ENCODE results near the gene TCOF1.
A peak's percentile ranks its signal among the peaks of the same experiment; 100 is the strongest.

The TCOF1 gene

DNA sequence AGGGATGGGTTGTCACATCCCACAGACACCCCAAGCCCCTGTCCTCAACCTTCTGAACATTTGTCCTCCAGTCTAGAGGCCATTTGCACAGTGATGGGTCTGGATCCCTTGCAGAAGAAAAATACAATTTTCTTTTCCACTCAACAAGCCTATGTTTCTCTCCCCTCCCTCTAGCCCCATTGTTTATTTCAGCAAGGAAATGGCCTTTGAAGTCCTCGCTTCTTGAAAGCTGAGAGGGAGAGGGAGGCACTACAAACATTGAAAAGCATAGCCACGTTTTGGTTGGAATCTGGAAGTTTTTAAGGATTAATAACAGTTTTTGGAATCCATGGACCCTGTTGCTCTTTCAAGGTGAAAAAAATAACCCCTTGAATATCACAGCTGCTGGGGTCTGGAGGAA is 30.8 kb upstream of the TCOF1 start:
- no peak for DNase-seq

DNA sequence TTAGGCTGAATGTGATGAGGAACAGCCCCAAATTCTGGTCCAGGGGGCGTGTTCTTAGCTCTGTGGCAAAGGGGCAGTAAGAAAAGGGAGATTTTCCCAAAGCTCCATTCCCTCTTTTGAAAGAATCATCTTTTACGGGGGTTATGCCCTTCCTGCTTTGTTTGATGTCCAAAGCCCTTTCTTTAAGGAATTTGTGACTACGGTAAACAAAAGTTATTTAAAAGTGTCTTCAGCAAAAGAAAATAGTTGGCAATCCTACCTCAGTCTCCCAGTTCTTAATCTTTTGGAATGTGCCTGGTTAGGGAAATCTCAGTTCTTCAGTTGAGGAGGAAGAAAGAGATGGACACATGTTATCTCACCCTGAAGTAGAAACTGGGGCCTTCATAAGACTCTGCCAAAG is 30.4 kb upstream of the TCOF1 start:
- no peak for DNase-seq

DNA sequence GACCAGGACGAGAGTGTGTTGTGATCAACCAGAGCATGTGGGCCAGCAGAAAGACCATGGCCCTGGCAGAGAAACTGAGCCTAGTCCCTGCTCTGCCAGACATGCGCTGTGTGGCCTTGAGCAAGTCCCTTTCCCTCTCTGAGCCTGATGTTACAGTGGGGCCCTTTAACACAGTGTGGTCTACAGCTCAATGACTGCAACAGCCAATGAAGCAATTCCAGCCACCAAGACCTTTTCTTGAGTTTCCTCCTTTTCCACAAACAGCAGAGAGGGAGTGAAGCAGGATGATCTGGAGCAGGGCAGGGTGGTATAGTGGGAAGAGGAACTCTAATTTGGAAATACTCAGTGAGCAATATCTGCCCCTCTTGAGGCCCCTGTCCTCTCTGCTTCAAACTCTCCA is 29.0 kb upstream of the TCOF1 start:
- no peak for DNase-seq

DNA sequence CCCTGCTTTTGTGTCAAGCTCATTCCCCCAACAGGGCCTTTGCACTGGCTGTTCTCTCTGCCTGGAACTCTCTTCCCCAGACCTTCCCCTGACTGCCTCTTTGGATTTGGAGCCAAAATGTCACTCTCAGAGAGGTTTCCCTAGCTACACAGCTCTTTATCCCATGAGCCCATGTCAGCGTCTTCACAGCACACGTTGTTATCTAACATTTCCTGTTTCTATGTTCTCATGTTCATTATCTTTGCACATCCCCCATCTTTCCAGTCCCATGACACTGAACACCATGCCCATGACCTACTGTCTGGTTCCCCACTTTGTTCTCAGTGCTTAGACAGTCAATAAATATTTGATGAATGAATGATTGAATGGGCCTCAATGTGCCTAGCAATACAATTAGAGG is 28.5 kb upstream of the TCOF1 start:
- DNase-seq, result no peak

DNA sequence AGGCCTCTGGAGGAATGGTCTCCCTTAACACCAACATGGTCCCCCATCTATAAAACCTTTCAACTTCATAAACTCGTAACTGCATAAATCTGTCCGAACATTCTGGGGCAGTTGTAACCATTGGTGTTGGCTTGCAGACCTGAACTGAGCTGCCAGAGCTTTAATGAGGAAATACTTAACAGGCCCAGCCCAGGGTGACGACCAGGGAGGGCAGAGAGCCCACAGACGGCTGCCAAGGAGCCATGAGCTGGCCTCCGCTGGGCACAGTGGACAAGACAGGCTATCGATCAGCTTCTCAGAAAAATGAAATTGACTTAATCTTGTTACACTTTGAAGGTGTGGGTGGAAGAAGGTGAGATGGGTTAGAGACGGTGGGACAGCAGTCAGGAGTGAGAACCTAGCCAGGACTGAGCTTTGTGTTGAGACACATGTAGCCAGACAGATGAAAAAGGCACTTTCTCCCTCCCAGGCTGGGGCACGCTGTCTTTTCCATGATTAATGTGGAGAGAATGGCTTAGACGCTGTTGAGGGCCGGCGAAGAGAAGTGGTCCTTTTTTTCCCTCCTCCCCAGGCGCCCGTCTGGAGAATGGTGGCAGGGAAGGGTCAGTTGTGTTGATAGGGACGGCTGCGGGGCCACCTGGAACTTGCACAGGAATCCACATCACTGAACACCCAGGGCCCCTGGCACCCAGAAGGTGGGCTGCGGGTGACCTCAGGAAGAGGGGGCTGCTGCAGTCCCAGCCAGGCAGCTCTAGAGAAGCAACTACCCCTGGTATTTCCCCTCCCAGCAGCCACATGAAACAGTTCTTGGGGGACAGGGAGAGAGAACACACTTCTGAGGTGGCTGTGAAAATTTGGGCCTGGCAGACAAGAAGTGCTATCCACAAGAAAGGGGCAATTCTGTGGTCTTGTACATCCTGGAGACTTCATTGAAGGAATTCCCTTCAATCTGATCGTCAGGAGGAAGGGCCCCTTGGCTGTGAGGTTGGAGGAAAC is 27.3 kb upstream of the TCOF1 start:
- no peak for DNase-seq

DNA sequence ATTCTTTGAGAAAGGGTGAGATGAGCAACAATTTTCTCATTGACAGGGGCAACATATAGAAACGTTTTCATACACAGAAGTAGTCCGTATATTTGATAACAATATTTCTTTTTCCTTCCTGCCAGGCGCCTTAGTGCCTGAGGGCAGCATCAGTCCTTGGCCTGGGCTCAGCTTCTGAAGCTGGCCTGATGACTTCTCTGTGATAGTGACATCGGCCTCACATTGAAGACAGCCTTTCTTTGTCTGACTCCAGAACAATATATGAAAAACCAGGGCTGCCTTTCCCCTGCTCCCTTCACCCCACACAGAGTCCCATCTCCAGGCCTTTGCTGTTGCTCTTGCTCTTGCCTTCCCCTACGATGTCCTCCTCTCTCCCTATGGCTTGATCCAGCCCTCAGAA is 24.1 kb upstream of the TCOF1 start:
- no peak for DNase-seq

DNA sequence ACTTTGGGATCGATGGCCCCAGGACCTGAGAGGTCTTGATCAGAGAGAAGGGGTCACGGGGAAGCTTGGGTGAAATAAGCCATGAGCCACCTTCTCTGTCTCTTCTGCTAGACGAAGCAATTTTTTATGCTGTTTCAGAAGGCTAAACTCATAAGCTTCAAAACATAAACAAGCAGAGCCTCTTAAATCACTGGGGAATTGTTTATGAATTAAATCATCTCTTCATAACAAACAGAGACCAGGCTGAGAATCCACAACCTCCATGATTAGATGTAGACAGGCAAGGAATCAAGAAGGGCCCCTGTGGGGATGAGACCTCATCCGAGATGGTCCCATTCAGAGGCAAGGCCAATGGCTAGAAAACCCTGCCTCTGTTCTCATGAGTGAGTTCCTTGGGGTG is 21.7 kb upstream of the TCOF1 start:
- no peak for DNase-seq

DNA sequence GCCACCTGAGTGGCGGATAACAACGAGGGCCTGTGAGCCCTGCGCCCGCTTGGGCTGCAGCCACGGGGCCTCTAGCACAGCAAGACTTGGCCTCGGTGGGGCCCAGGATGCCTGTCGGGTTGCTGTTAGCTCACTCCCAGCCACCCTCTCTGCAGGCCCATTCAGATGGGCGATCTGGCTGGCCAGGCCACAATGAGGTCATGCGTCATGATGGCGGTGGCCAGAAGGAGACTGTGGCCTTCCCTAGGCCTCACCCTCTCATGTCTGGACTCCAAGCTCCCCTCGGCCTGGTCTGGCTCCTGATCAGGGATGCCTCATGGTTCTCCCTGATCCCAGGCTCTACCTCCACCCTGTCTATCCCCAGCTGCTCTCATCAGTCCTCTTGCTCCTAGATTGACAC is 19.0 kb upstream of the TCOF1 start:
- DNase-seq, result no peak

DNA sequence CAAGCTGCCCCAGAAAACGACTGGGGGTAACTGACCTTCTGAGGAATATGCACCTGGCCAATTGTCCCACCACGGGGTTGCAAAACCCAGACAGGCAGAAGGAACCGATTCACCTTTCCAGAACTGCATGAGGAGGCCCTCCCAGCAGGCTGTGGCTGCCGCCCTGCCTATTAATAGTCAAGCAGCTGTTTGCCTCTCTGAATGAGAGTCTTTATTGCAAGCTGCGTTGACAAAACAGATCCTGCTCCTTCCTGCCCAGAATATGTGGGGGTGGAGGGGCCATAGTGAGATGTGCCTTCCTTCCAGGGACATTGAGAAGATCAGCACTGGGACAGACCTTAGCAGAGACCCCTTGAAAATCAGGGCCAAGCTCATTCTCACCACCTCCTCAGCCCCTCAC is 18.3 kb upstream of the TCOF1 start:
- no peak for DNase-seq

DNA sequence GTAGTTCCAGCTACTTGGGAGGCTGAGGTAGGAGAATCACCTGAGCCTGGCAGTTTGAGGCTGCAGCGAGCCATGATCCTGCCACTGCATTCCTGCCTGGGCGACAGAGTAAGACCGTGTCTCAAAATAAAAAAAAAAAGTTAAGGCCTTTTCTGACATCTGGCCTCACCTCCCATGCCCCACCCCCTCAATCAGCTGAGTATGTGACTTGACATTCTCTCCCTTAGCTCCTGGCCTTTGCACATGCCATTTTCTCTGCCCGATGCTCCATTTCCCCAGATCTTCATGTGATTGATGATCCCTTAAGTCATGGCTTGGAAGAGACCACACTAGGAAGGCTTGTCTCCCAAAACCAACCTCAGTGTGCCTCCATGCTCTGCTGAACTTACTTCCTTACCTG is 17.7 kb upstream of the TCOF1 start:
- DNase-seq, result no peak

DNA sequence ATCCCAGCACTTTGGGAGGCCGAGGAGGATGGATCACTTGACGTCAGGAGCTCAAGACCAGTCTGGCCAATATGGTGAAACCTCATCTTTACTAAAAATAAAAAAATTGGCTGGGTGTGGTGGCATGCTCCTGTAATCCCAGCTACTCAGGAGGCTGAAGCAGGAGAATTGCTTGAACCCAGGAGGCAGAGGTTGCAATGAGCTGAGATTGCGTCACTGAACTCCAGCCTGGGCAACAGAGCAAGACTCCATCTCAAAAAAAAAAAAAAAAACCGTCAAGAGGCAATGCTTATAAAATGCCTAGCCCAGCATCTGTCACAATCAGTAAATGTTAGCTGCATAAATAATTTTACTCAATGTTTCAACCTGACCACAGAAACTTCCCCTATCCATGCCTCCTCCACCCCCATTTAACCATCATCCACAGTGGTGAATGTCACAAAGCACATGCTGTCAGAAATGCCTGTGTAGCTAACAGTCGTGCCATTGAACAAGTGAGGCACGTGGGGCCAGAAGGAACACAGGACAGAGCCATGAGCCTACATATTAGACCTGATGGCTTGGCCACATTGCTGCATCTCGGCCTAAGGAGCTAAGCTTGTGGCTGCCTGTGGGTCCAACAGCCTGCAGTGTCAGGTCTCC is 16.8 kb upstream of the TCOF1 start:
- DNase-seq, result no peak

DNA sequence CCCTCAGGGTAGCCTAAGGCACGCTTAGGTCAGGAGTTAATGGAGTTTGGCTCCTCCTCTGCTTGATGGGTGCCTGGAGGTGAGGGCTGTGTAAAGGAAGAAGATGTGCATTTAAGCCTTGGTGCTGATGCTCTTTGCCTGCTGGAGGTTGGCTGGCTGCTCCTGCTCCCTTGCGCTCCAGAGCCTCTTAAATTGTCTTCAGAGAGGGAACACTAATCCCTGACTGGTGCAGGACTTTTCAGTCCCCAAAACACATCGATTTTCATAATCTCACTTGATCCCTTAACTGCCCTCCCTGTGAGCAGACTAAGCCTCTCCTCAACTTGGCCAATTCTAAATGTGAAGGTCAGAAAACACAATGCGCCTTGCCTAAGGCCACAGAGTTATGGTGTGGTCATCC is 16.2 kb upstream of the TCOF1 start:
- DNase-seq, result no peak

DNA sequence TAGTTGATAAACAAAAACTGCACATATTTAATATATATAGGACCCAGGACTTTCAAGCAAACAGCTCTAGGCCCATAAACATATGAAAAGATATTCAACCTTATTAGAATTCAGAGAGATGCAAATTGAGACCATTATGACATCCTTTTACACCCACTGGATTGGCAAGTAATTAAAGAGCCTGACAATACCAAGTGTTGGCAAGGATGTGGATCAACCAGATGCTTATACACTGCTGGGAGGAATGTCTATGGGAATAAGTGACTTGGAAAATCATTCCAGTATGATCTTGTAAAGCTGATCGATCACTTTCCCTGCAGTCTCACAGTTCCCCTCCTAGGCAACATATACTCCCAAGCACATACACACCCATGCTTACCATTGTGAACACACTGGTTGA is 15.5 kb upstream of the TCOF1 start:
- no peak for DNase-seq

DNA sequence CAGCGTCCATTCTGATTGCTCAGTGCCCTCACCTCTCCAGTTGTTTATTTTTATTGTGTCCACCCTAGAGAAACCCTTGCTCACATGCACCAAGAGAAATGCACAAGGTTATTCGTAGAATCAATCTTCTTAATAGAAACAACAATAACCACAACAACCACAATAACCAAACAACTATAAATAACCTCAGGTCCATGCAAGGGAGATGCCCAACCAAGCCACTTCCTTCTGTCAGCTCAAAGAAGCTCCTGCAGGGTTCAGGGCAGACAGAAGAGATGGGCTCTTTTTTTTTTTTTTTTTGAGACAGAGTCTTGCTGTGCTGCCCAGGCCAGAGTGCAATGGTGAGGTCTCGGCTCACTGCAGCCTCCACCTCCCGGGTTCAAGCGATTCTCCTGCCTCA is 14.9 kb upstream of the TCOF1 start:
- no peak for DNase-seq

DNA sequence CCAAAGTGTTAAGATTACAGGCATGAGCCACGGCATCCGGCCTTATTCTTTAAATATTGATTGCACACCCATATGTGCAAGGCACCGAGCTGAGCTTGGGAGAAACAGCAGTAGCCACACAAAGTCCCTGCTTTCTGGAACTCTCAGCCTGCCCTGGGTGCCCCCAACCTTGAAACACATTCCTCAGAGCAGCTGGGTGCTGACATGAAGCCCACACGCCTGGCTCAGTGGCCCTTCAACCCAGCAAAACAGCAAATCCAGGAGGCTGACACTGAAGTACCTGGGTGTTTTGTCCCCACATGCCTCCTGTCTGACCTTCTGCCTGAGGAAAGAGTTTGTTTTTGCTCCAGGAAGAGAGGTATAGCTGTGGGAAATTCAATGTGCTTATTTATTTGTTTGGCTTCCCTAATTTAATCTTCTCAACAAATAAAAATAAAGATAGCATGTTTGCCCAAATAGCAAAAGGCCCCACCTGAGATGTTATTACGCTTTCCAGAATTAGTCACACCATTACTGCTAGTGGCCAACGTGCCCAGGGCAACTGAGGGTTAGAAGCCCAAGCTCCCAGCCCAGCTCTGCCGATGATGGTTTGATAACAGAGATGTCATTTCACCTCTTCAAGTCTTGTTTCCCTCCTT is 13.4 kb upstream of the TCOF1 start:
- no peak for DNase-seq

DNA sequence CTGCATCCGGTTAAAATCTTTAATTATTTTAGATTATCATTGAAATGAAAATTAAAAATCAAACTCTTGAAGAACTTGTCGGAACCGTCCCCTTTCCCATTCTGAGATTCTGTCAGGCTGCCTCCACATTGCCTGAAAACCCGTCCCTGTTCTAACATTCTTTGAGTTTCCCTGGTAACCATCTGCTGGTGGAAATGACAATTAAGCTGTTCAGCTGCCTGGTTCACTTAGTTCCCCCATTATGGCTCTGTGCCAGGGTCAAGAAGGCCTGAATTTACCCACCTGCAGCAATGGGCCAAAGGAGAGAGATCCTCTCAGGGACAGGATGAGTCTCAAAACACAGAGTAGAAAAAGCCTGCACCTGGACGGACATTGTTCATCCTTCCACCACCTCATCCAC is 11.8 kb upstream of the TCOF1 start:
- DNase-seq, result no peak

DNA sequence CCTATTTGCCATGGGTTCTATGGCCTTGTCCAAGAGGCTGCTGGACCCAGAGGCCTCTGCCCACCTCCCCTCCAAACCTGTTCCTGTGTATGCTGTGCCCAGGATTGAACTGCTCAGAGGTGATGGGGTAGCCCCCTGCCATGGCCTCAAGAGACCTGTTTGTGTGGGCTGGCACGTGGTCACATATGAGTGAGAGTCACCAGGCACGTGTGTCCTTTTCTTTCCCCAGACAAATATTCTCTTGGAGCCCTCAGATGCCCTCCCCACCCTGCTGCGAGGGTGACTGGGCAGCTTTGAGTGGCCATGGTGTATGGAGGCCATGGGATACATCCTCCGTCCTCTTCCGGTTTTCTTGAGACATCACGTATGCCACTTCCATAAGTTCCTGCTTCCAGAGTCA is 10.9 kb upstream of the TCOF1 start:
- DNase-seq, result no peak

DNA sequence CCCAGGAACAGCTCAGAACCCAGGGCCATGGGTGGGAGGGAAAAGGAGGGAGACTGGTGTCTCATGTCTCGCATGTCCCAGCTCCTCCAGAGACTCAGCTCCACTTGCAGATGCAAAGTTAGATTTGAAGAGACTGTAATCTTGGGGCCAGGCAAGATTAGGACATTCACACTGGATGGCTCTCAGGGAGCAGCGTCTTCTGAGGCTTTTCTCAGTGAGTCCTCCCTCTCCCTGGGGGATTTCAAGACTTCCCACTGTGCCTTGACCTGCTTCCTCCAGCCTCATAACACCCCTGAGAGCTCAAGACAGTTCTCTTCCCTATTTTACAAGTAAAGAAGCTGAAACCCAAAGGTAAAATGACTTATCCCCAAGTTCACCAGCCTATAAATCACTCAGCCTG is 10.5 kb upstream of the TCOF1 start:
- DNase-seq, result no peak

DNA sequence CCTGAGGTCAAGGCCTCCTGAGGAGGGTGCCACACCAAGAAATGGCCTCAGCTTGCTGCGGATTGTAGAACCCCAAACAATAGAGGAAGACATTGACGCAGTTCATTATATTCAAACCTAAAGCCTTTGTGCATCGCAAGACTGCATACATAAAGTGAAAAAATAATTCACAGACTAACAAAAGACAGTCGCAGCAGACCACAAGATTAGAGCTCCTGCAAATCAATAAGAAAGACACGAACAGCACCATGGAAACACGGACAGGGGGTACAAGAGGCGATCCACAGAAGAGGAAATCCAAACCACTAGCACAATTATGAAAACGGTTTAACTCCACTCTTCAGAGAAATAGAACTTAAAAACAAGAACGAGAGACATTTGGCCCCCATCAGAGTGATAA is 10.0 kb upstream of the TCOF1 start:
- DNase-seq, result no peak

DNA sequence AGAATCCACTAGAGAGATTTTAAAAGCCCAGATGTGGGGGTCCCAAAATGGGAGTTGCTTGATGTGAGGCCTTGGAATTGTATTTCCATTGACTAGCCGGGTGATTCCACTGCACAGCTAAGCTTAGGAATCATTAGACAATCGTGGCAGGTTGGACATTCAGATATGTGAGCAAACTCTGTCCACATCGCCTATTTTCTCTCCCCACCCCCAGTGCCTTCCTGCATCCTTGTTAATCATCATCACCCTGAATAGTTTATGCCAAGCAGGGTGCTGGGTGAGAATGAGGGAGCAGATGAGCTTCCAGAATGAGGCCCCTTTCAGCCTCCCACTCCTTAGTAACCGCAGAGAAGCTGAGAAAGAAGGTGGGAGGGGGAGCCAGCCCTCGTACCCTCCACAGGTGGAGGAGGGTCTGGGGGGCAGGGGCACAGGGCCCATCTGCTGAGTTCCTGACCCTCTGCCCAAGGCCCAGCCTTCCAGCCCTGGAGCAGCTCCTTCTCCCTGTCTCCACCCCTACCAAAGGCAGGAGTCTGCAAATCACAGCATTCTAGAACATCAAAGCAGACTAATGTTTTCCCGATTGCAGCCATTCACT is 7.7 kb upstream of the TCOF1 start:
- no peak for DNase-seq

DNA sequence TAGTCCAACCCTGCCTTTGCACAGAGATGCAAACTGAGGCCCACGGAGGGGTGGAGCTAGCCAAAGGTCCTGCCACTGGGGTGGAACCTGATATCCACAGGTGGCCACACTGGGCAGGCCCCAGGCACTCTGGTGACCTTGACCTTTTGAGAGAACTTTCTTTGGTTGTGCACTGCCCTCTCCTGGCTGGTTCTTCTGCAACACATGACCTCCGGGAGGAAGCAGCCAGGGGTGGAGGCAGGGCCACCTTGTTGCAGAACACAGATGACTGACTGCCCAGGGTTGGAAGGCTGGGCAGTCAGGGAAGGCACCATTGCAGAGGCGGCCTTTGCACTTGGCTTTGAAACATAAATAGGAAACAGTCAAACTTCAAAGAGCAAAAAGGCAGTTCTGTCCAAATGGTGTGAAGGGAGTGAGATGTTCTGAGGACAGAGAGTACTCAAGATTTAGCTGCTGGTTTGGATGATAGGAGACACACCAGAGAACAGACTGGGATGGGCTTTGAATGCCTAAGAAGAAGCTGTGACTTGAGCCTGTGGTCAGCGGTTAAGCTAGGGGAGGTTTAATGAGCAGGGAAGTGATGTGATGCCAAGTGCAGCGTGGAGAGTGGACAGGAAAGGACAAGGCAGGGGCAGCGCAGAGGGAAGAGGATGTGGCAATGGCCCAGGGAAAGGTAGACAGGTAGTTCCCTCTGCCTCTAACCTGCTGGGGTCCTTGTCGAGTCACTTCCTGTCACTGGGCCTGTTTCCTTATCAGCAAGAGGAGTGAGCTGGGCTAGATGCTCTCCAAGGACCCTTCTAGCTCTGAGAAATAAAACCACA is 6.8 kb upstream of the TCOF1 start:
- peak; percentile 33 for DNase-seq

DNA sequence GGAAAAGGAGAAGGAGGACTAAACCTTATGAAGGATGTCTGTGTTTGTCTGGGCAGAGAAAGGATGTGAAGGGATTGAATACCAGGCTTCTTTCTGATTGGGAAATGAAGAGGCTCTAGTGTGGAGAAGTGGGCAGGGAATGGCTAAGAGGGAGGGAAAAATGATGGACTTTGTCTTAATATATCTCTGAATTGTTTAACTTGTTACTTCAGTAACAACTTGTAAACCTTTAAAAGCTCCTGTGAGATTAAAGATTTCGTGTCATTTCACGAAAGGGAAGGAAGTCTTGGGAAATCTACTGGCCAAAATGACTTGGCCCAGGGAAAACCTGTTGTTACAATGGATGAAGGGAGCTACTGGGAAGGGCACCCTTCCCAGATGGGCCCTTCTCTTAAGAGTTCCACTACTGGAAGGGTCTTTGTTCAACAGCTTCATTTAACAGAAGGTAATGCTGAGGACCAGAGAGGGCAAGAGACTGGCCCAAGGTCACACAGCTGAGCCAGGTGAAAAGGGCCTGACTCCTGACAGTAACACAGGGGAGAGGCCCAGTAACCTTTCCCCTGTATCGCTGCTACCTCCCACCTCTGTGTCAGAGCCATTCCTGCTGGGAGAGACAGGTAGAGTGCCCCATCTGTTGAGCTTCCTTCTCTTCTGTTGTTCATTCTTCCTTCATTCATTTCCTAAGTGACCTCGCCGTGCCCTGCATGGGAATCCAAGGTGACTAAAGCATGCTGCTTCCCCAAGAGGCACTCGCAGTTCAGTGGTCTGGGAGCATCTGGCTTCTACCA is 5.1 kb upstream of the TCOF1 start:
- no peak for DNase-seq
